HPDE6-E6E7 (cell line): ENCODE data around the gene CFAP54.
A peak's percentile ranks its signal among the peaks of the same experiment; 100 is the strongest.
"Not testable (repeated sequence)": the region's sequence is repeated elsewhere in the genome, so short reads cannot be mapped to it uniquely, and the experiment has no call there.

ENCODE experiments used
- DNase-seq: peaks from one replicate; pipeline ENCODE4 v3.0.0; 2011; ENCODE audit warnings: missing footprints; ENCODE audit errors: extremely low spot score

The CFAP54 gene

DNA sequence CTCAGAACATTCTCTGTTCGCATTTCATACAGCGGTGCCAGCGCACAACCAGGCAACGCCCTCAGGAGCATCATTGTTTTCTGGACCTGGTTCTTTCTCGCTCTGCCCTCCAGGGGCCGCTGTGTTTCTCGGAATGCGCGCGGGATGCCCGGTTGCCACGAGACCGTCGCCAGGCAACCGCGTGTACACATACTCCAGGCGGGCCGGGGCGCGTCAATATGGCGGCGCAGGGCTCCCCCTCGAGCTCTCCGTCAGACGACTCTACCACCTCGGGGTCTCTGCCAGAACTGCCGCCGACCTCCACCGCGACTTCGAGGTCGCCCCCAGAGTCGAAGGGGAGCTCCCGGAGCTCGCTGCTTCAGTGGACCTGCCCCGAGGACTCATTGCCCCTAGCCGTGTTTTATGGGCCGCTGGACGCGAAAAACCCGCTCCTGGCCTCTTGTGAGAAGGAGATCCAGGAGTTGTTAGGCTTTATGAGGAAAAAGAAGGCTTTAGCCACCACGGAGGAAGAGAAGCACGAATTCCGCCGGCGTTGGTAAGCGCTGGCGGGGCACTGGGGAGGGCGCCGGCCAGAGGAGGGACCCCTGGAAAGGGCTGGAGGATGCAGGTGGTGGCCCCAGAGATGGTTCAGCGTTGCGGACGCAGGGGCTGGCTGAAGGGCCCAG is at the start of gene CFAP54:
CFAP54 (plus strand) TSS at position 186 of the 665 bp plus-strand sequence; CDS start at position 219, 33 bp downstream.
- DNase-seq: peak; percentile 79

DNA sequence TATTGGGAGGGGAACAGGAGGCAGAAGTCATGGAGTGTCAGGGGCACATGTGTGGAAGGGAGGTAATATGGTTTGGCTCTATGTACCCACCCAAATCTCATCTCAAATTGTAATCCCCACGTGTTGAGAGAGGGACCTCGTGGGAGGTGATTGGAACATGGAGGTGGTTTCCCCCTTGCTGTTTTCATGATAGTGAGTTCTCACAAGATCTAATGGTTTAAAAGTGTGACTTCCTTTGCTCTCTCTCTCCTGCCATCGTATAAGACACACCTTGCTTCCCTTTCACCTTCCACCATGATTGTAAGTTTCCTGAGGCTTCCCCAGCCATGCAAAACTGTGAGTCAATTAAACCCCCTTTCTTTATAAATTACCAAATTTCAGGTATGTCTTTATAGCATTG is 47.6 kb upstream of the CFAP54 start:
- DNase-seq: no peak

DNA sequence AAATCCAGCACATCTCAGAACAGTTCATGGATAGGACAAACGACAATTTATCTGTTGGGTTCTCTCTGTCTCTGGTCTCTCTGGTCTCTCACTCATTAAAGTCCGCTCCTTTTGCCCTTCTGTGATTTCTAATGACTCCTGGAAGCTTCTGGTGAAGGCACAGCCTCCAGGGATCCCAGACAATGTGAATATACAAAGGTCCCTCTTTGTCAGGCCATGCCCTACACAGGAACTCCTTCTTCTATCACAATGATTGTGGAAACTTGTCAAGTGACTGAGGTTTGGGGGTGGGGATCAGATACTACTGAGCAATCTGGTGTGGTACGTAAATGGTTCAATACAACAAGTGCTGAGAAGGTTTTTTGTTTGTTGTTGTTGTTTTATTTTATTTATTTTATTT is 46.5 kb upstream of the CFAP54 start:
- DNase-seq: no peak

GRCh38 chr12:96444399-96444798 is 45.0 kb upstream of the CFAP54 start:
- no peak for DNase-seq

DNA sequence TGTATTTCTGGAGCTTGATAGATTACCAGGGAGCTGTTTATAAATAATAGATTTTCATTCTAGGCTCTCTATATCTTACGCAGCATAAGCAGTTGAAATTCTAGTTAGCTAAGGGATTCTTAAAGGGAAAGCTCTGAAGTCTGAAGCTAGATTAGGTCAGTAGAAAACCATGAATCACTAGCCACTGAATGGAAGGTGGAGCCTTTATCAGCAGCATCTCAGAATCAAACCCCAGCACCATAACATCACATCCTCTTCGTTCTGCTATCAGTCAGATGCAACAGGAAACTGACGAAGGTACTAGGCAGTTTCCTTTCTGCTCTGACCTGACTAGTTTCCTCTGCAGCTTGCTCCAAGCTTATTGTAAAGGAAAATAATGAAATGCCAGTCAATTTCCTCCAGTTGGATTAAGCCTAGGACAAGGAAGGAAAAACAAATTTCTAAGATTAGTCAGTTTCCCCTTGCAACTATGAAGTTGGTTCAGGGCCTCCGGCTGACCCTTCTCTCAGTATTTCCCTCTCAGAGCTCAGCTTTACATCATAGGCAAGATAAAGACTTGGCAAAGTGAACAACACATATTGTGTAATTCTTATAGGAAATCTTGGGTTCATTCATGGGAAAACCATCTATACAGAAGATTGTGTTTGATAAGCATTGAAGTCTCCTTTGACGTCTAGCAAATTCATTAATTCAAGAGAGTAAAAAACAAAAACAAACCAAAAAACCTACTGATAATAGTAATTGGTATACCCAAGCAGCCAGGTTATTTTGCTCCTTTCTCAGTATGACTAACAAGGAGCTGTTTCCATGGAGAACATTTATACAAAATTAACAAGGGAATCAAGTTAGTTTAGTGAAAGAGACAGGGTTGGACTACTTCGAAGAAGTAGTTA is 43.4 kb upstream of the CFAP54 start:
- peak; percentile 80 for DNase-seq

DNA sequence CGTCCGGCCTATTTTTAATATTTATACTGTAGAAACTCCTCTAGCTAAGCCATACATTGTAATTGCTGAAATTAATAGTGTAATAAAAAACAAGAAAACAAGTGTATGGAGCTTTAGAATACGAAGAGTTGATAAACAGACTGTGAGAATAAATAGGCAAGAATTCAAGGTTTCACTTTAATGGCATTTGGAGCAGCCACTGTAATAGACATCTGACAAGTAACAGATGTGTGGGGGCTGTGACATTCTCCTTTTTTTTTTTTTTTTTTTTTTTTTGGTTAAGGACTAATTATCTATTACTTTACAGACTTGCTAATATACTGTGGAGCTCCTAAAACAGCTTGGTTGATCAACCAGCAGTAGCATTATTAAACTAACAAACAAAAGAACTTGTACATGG is 42.1 kb upstream of the CFAP54 start:
- no peak for DNase-seq

DNA sequence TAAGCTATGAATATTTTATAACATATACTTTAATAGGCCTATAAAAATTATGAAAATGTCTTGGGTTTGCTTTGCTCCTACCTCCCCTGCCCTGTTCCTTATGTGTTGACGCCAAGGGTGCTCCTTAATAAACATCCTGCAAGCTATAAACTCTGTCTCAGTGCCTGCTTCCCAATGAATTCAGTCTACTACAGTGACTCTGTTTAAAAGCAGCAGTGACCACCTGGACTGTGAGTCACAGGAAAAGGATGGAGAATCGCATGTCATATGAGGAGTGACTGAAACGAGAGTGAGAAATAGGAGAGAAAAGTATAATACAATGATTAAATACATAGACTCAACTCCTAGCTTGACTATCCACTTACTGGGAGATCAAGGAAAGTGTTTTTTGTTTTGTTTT is 41.1 kb upstream of the CFAP54 start:
- peak; percentile 41 for DNase-seq

- no peak for DNase-seq
Observed at GRCh38 chr12:96452261-96452922, 37.0 kb upstream of the CFAP54 start.

DNA sequence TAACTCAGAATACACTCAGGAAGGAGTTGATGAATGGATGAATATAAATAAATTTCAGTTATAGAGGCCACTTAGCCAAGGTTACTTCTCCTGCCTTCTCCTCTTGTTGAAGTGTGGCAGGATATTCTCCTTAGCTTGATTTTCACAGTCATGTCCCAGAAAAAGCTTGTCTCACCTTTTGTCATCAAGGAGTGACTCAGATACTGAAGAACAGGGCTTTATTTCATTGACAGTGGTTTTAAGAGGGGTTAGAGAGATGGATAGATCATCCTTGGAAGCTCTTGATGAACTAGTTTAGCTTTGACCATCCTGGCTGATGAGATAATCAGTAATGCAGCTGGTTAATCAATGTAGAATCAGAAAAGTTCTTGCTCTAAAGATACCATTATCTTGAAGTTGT is 35.0 kb upstream of the CFAP54 start:
- DNase-seq: no peak

DNA sequence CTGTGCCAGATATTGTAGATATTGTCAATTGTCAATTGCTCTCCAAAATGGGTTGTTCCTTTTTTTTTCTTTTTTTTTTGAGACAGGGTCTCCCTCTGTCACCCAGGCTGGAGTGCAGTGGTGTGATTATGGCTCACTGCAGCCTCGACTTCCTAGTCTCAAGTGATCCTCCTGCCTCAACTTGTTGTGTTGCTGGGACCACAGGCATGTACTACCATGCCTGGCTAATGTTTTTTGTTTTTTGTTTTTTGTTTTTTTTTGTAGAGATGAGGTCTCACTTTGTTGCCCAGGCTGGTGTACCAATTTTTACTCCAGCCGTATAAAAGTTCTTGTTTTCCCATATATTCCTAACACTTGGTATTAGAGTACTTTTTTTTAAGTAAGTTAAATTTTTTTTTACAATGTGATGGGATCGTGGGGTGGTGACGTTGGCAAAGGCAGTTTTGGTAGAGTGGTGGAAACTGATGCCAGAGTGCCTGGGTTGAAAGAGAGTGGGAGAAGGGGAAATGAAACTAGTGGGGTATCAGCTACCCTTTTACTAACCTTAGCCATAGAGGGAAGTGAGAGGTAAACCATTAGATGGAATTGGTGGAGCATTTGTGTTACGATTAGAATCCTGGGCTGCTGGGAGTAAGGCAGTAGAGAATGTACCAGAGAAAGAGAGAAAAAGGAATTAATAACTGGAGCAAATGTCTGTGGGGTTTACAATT is 33.0 kb upstream of the CFAP54 start:
- DNase-seq: no peak

- DNase-seq: no peak
Observed at GRCh38 chr12:96457191-96457930, 32.0 kb upstream of the CFAP54 start.

DNA sequence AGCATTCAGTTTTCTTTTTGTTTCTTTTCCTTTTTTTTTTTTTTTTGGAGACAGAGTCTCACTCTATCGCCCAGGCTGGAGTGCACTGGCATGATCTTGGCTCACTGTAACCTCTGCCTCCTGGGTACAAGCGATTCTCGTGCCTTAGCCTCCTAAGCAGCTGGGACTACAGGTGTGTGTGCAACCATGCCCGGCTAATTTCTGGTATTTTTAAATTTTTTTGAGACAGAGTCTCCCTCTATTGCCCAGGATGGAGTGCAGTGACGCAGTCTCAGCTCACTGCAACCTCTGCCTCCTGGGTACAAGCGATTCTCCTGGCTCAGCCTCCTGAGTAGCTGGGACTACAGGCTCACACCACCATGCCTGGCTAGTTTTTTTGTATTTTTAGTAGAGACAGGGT is 30.1 kb upstream of the CFAP54 start:
- DNase-seq: not testable (repeated sequence)

DNA sequence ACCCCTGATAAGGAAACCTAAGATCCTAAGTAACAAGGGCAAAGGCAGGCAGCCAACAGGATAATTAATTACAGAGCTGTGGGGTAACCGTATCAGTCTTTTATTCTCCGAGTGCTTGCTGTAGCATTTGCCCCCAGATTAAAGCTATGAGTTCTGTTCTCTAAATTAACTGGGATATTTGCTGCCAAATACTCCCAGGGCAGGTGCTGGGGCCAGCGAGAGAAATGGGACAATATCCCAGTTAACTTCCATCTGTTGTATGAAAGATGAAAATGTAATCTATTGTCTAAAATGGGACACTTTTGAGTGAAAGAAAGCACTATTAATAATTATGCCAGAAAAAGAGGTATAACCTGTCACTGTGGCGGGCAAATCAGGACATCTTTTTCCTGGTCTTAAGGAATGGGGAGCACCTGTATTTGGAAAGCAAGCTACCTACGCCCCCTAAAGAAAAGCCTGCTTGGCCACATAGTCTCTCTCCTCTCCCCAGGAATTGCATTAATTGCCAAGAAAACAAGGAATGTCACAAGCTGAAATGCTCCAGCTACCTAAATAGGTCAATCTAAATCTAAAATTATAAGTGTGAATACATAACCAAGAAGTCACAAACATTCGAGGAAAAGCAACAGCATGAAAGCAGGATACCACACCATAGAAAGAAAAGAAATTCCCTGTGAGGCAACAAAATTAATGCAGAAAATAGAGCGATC is 26.7 kb upstream of the CFAP54 start:
- DNase-seq: no peak

GRCh38 chr12:96465896-96466295 is 23.5 kb upstream of the CFAP54 start:
- DNase-seq: no peak

GRCh38 chr12:96466939-96467751 is 22.2 kb upstream of the CFAP54 start:
- no peak for DNase-seq

- DNase-seq: no peak
Observed at GRCh38 chr12:96471368-96472050, 17.9 kb upstream of the CFAP54 start.

DNA sequence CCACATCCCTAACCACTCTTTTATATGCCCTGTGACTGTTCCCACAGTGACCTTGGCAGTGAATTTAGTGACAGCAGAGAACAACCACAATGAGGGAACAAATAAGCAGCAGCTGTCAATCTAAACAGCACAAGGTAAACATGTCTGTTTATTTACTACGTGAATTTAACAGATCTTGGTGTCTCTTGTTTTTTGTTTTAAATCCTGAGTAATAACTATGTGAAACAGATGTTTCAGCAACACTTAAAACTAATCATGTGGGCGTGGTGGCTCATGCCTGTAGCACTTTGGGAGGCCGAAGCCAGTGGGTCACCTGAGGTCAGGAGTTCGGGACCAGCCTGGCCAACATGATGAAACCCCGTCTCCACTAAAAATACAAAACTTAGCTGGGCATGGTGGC is 17.0 kb upstream of the CFAP54 start:
- no peak for DNase-seq

GRCh38 chr12:96473394-96474093 is 15.8 kb upstream of the CFAP54 start:
- DNase-seq: no peak

GRCh38 chr12:96474206-96474605 is 15.2 kb upstream of the CFAP54 start:
- DNase-seq: no peak
